ENCODE data around the gene PRKCA.

Gene PRKCA

GRCh38 chr17:66580956-66581391 lies 278.6 kb downstream of the PRKCA start:
- no peak overlapping the region for H3K4me2 ChIP-seq (ENCODE audit: low read length)
- no peak overlapping the region for H3K4me3 ChIP-seq (ENCODE audit: low read length)
- H3K79me2 ChIP-seq (ENCODE audit: control insufficient read depth, low read length) = no peaks in the 10 kb centered on the region
- H4K20me1 ChIP-seq (ENCODE audit: control insufficient read depth, insufficient read depth, low read depth, low read length) = no peaks in the 10 kb centered on the region
- H3K27ac ChIP-seq (ENCODE audit: low read depth, low read length) = no peak overlapping the region
- TF ChIP-seq CTCF (IDR thresholded peaks at IDR 0.05; ENCODE audit: low read depth, low read length, poor library complexity, severe bottlenecking) = no peak
- TF ChIP-seq EZH2phosphoT487 (IDR thresholded peaks at IDR 0.05; ENCODE audit: borderline replicate concordance, low read length) = no peak
- H3K4me1 ChIP-seq (ENCODE audit: control insufficient read depth, low read length) = no peaks in the 10 kb centered on the region
- H3K9me3 ChIP-seq (ENCODE audit: control insufficient read depth, insufficient read depth, low read length) = no peaks in the 10 kb centered on the region
- H3F3A ChIP-seq (ENCODE audit: control insufficient read depth, insufficient read depth) = no peaks in the 10 kb centered on the region
- no peaks in the 10 kb centered on the region for H3K9me2 ChIP-seq (replicated peaks; ENCODE audit: control insufficient read depth, low read length)
- H3K27me3 ChIP-seq (ENCODE audit: control insufficient read depth, low read length) = no peaks in the 10 kb centered on the region
- H3K36me3 ChIP-seq (ENCODE audit: control insufficient read depth, low read length) = no peaks in the 10 kb centered on the region

GRCh38 chr17:66582373-66583111 lies 280.1 kb downstream of the PRKCA start:
- Histone ChIP-seq H4K20me1 (ENCODE audit: control insufficient read depth, insufficient read depth, low read depth, low read length) (no peaks in the 10 kb centered on the region), H3K36me3 (ENCODE audit: control insufficient read depth, low read length) (no peaks in the 10 kb centered on the region), H3K4me3 (ENCODE audit: low read length) (no peak overlapping the region), H3K79me2 (ENCODE audit: control insufficient read depth, low read length) (no peaks in the 10 kb centered on the region), H3K4me2 (ENCODE audit: low read length) (no peak overlapping the region), H3K9me3 (ENCODE audit: control insufficient read depth, insufficient read depth, low read length) (no peaks in the 10 kb centered on the region), H3F3A (ENCODE audit: control insufficient read depth, insufficient read depth) (no peaks in the 10 kb centered on the region), H3K4me1 (ENCODE audit: control insufficient read depth, low read length) (no peaks in the 10 kb centered on the region), H3K9me2 (replicated peaks; ENCODE audit: control insufficient read depth, low read length) (no peaks in the 10 kb centered on the region), H3K27ac (ENCODE audit: low read depth, low read length) (no peak overlapping the region), H3K27me3 (ENCODE audit: control insufficient read depth, low read length) (no peaks in the 10 kb centered on the region)
- TF ChIP-seq EZH2phosphoT487 (IDR thresholded peaks at IDR 0.05; ENCODE audit: borderline replicate concordance, low read length) = no peak
- no peak for TF ChIP-seq CTCF (IDR thresholded peaks at IDR 0.05; ENCODE audit: low read depth, low read length, poor library complexity, severe bottlenecking)

- H3K27ac ChIP-seq (ENCODE audit: low read depth, low read length) = no peak overlapping the region
- no peaks in the 10 kb centered on the region for H4K20me1 ChIP-seq (ENCODE audit: control insufficient read depth, insufficient read depth, low read depth, low read length)
- H3F3A ChIP-seq (ENCODE audit: control insufficient read depth, insufficient read depth) = no peaks in the 10 kb centered on the region
- no peaks in the 10 kb centered on the region for H3K9me3 ChIP-seq (ENCODE audit: control insufficient read depth, insufficient read depth, low read length)
- peaks cover 2% of the 10 kb centered on the region; the same call in 1 of the 2 replicates for H3K4me1 ChIP-seq (ENCODE audit: control insufficient read depth, low read length)
- no peaks in the 10 kb centered on the region for H3K36me3 ChIP-seq (ENCODE audit: control insufficient read depth, low read length)
- no peak overlapping the region for H3K4me2 ChIP-seq (ENCODE audit: low read length)
- H3K79me2 ChIP-seq (ENCODE audit: control insufficient read depth, low read length) = no peaks in the 10 kb centered on the region
- TF ChIP-seq CTCF (IDR thresholded peaks at IDR 0.05; ENCODE audit: low read depth, low read length, poor library complexity, severe bottlenecking) (no peak), EZH2phosphoT487 (IDR thresholded peaks at IDR 0.05; ENCODE audit: borderline replicate concordance, low read length) (no peak)
- H3K27me3 ChIP-seq (ENCODE audit: control insufficient read depth, low read length) = no peaks in the 10 kb centered on the region
- H3K4me3 ChIP-seq (ENCODE audit: low read length) = no peak overlapping the region
- H3K9me2 ChIP-seq (replicated peaks; ENCODE audit: control insufficient read depth, low read length) = no peaks in the 10 kb centered on the region
Observed at GRCh38 chr17:66583112-66583748, 280.8 kb downstream of the PRKCA start.

All from DOHH2 (cell line).